Measurements from ENCODE around the gene GRB2.
A peak's percentile ranks its signal among the peaks of the same experiment; 100 is the strongest.

The GRB2 gene

GRCh38 chr17:75414488-75414887 is 9.0 kb upstream of the GRB2 start:
- Histone ChIP-seq H3K4me2 (ENCODE audit: low read depth, low read length, poor library complexity, severe bottlenecking) (no peak overlapping the region), H3K9me3 (ENCODE audit: insufficient read depth, low read length) (no peaks in the 10 kb centered on the region), H3F3A (ENCODE audit: insufficient read depth) (no peaks in the 10 kb centered on the region), H3K79me2 (ENCODE audit: insufficient read depth, low read length) (no peaks in the 10 kb centered on the region), H3K9me2 (replicated peaks; ENCODE audit: insufficient read depth, low read length) (no peaks in the 10 kb centered on the region), H3K9ac (ENCODE audit: low read length) (no peak overlapping the region), H4K20me1 (ENCODE audit: low read depth, low read length) (no peaks in the 10 kb centered on the region), H3K36me3 (ENCODE audit: low read length) (no peaks in the 10 kb centered on the region), H3K27ac (ENCODE audit: low read depth, low read length) (no peak overlapping the region), H2AFZ (ENCODE audit: low read depth, low read length, severe bottlenecking) (no peak overlapping the region), H3K4me3 (ENCODE audit: insufficient read depth, low read length, poor library complexity, severe bottlenecking) (no peak overlapping the region), H3K27me3 (ENCODE audit: low read length) (no peaks in the 10 kb centered on the region)
- TF ChIP-seq CTCF (IDR thresholded peaks at IDR 0.05; ENCODE audit: insufficient read depth, low read length, poor library complexity, severe bottlenecking): no peak
- TF ChIP-seq EZH2phosphoT487 (conservative IDR thresholded peaks at IDR 0.05; ENCODE audit: low read length): no peak

- H3F3A ChIP-seq (ENCODE audit: insufficient read depth): no peaks in the 10 kb centered on the region
- H3K9me3 ChIP-seq (ENCODE audit: insufficient read depth, low read length): no peaks in the 10 kb centered on the region
- no peak overlapping the region for H3K4me3 ChIP-seq (ENCODE audit: insufficient read depth, low read length, poor library complexity, severe bottlenecking)
- H3K4me2 ChIP-seq (ENCODE audit: low read depth, low read length, poor library complexity, severe bottlenecking): peak overlapping the region; percentile 36
- no peaks in the 10 kb centered on the region for H3K27me3 ChIP-seq (ENCODE audit: low read length)
- no peaks in the 10 kb centered on the region for H3K79me2 ChIP-seq (ENCODE audit: insufficient read depth, low read length)
- TF ChIP-seq CTCF (IDR thresholded peaks at IDR 0.05; ENCODE audit: insufficient read depth, low read length, poor library complexity, severe bottlenecking): peak; percentile 54
- no peak for TF ChIP-seq EZH2phosphoT487 (conservative IDR thresholded peaks at IDR 0.05; ENCODE audit: low read length)
- H3K9ac ChIP-seq (ENCODE audit: low read length): peak overlapping the region; percentile 30; the same call in 1 of the 2 replicates
- no peaks in the 10 kb centered on the region for H4K20me1 ChIP-seq (ENCODE audit: low read depth, low read length)
- H3K27ac ChIP-seq (ENCODE audit: low read depth, low read length): no peak overlapping the region
- no peaks in the 10 kb centered on the region for H3K9me2 ChIP-seq (replicated peaks; ENCODE audit: insufficient read depth, low read length)
- H2AFZ ChIP-seq (ENCODE audit: low read depth, low read length, severe bottlenecking): peak overlapping the region; percentile 73
- H3K36me3 ChIP-seq (ENCODE audit: low read length): no peaks in the 10 kb centered on the region
Measured at GRCh38 chr17:75412455-75413317, 7.2 kb upstream of the GRB2 start.

GRCh38 chr17:75411328-75412067 is 6.0 kb upstream of the GRB2 start:
- no peaks in the 10 kb centered on the region for H4K20me1 ChIP-seq (ENCODE audit: low read depth, low read length)
- no peak overlapping the region for H3K4me2 ChIP-seq (ENCODE audit: low read depth, low read length, poor library complexity, severe bottlenecking)
- H3K27ac ChIP-seq (ENCODE audit: low read depth, low read length): no peak overlapping the region
- no peaks in the 10 kb centered on the region for H3K9me2 ChIP-seq (replicated peaks; ENCODE audit: insufficient read depth, low read length)
- H3K36me3 ChIP-seq (ENCODE audit: low read length): no peaks in the 10 kb centered on the region
- no peak overlapping the region for H2AFZ ChIP-seq (ENCODE audit: low read depth, low read length, severe bottlenecking)
- no peaks in the 10 kb centered on the region for H3K27me3 ChIP-seq (ENCODE audit: low read length)
- H3K9me3 ChIP-seq (ENCODE audit: insufficient read depth, low read length): no peaks in the 10 kb centered on the region
- 0 out of 2 replicates have a peak overlapping the region, but pooled peaks have one; percentile 30 for H3K9ac ChIP-seq (ENCODE audit: low read length)
- no peaks in the 10 kb centered on the region for H3F3A ChIP-seq (ENCODE audit: insufficient read depth)
- H3K79me2 ChIP-seq (ENCODE audit: insufficient read depth, low read length): no peaks in the 10 kb centered on the region
- no peak for TF ChIP-seq EZH2phosphoT487 (conservative IDR thresholded peaks at IDR 0.05; ENCODE audit: low read length)
- TF ChIP-seq CTCF (IDR thresholded peaks at IDR 0.05; ENCODE audit: insufficient read depth, low read length, poor library complexity, severe bottlenecking): no peak
- H3K4me3 ChIP-seq (ENCODE audit: insufficient read depth, low read length, poor library complexity, severe bottlenecking): no peak overlapping the region

Data from SU-DHL-6 (cell line).